DMS53 treated with DMSO at 0.1 percent for 48 hours (cell line): ENCODE results near the gene ENTPD7.

Experiments used
- DNase-seq: peaks from one replicate; lab custom pipeline; 2025; ENCODE audit not compliant: unreplicated experiment; lab: John Stamatoyannopoulos, UW

The ENTPD7 gene

GRCh38 chr10:99647601-99648151 is 11.6 kb upstream of the ENTPD7 start:
- DNase-seq = no peak

GRCh38 chr10:99648717-99649116 is 10.6 kb upstream of the ENTPD7 start:
- DNase-seq = no peak

GRCh38 chr10:99652800-99653390 is 6.4 kb upstream of the ENTPD7 start:
- no peak for DNase-seq

- DNase-seq = no peak
Observed at GRCh38 chr10:99654390-99655175, 4.7 kb upstream of the ENTPD7 start.

- no peak for DNase-seq
Observed at GRCh38 chr10:99656199-99657064, 2.9 kb upstream of the ENTPD7 start.

GRCh38 chr10:99658622-99659030 is 683 bp upstream of the ENTPD7 start:
- DNase-seq = peak; percentile 8

- no peak for DNase-seq
Observed at GRCh38 chr10:99659868-99660366, 608 bp downstream of the ENTPD7 start.

- no peak for DNase-seq
Observed at GRCh38 chr10:99660662-99661376, 1.5 kb downstream of the ENTPD7 start.

- no peak for DNase-seq
Observed at GRCh38 chr10:99661377-99661763, 2.1 kb downstream of the ENTPD7 start.

- no peak for DNase-seq
Observed at GRCh38 chr10:99665304-99665703, 6.0 kb downstream of the ENTPD7 start.

GRCh38 chr10:99667108-99667751 is 7.9 kb downstream of the ENTPD7 start:
- no peak for DNase-seq

GRCh38 chr10:99671386-99671785 is 12.1 kb downstream of the ENTPD7 start:
- no peak for DNase-seq

GRCh38 chr10:99672884-99673283 is 13.6 kb downstream of the ENTPD7 start:
- no peak for DNase-seq

GRCh38 chr10:99673492-99673891 is 14.2 kb downstream of the ENTPD7 start:
- DNase-seq = no peak

GRCh38 chr10:99674762-99675161 is 15.5 kb downstream of the ENTPD7 start:
- no peak for DNase-seq

GRCh38 chr10:99676426-99676825 is 17.1 kb downstream of the ENTPD7 start:
- no peak for DNase-seq

- no peak for DNase-seq
Observed at GRCh38 chr10:99676895-99677294, 17.6 kb downstream of the ENTPD7 start.

- DNase-seq = no peak
Observed at GRCh38 chr10:99678921-99679320, 19.6 kb downstream of the ENTPD7 start.

GRCh38 chr10:99681553-99681952 is 22.2 kb downstream of the ENTPD7 start:
- no peak for DNase-seq

- DNase-seq = no peak
Observed at GRCh38 chr10:99682032-99682431, 22.7 kb downstream of the ENTPD7 start.
